H1 (cell line): Measurements from ENCODE around the gene WIPF1. TPM values are rescaled to one million over a fixed set of nuclear protein-coding genes. Genes with fewer than 3 reads are reported as not detected.

Experiments
- CTCF ChIA-PET: fragments of 300-600 bp; sonication (Branson Sonifier 250); formaldehyde crosslinking; loops from one replicate; lab custom pipeline; 2021; ENCODE audit not compliant: partially characterized antibody; lab: Charles Lee
- POLR2A ChIA-PET: fragments of 300-600 bp; sonication (Branson Sonifier 250); formaldehyde crosslinking; loops from one replicate; lab custom pipeline; 2021; ENCODE audit warnings: inconsistent platforms; ENCODE audit not compliant: partially characterized antibody; lab: Charles Lee
- DNase-seq, 2 experiments: peaks; one replicate each; pipeline versions ENCODE4 v3.0.0 to v3.0.0-alpha.2; 2010 to 2022; ENCODE audit warnings: low spot score in 2 of 2, low read depth in 1 of 2, mixed read lengths in 1 of 2
- FAIRE-seq: peaks from 2 replicates; lab custom pipeline; 2011; peaks lifted over from hg19 to GRCh38; lab: Jason Lieb, UNC
- H2AFZ ChIP-seq: 2 replicates; pipeline ENCODE4 v1.8.1; 2012; ENCODE audit warnings: low read length, inconsistent platforms
- H2AK5ac ChIP-seq: 2 replicates; pipeline ENCODE4 v1.6.1; 2013; ENCODE audit warnings: low read depth, low read length
- H2BK120ac ChIP-seq: replicated peaks from 2 replicates; pipeline ENCODE3; 2013; ENCODE audit warnings: low read depth, low read length, inconsistent platforms
- H2BK12ac ChIP-seq: 2 replicates; pipeline ENCODE4 v1.6.1; 2013; ENCODE audit warnings: low read depth, low read length
- H2BK15ac ChIP-seq: 2 replicates; pipeline ENCODE4 v1.6.1; 2013; ENCODE audit warnings: low read length
- H2BK20ac ChIP-seq: 2 replicates; pipeline ENCODE4 v1.6.1; 2013; ENCODE audit warnings: low read length
- H2BK5ac ChIP-seq: 2 replicates; pipeline ENCODE4 v1.6.1; 2013; ENCODE audit warnings: low read depth, low read length
- H3K14ac ChIP-seq: 2 replicates; pipeline ENCODE4 v1.6.1; 2013; ENCODE audit warnings: inconsistent platforms; ENCODE audit not compliant: insufficient read length
- H3K18ac ChIP-seq: 2 replicates; pipeline ENCODE4 v1.6.1; 2013; ENCODE audit warnings: low read length; ENCODE audit errors: extremely low read depth
- H3K23ac ChIP-seq: 2 replicates; pipeline ENCODE4 v1.6.1; 2013; ENCODE audit warnings: inconsistent platforms; ENCODE audit not compliant: insufficient read length
- H3K23me2 ChIP-seq: 2 replicates; pipeline ENCODE4 v1.6.1; 2013; ENCODE audit warnings: low read depth, low read length
- H3K27ac ChIP-seq: 2 replicates; pipeline ENCODE4 v1.6.1; 2011; ENCODE audit warnings: low read depth, low read length, inconsistent platforms
- H3K27me3 ChIP-seq, 4 experiments: replicated peaks in 1 of 4; 1 replicate in 1 of 4; 2 replicates in 3 of 4; pipeline versions ENCODE4 v1.6.1 to v1.8.1; 2011 to 2013; ENCODE audit warnings: low read length in 3 of 4, mild to moderate bottlenecking in 3 of 4, inconsistent platforms in 2 of 4, mixed read lengths in 2 of 4, moderate library complexity in 1 of 4; ENCODE audit not compliant: control insufficient read depth in 3 of 4, insufficient read depth in 3 of 4; ENCODE audit errors: extremely low read depth in 1 of 4
- H3K36me3 ChIP-seq, 4 experiments: 2 replicates each; pipeline versions ENCODE4 v1.6.1 to v1.8.1; 2011 to 2013; ENCODE audit warnings: mild to moderate bottlenecking in 4 of 4, low read length in 3 of 4, moderate library complexity in 2 of 4, control low read depth in 1 of 4, inconsistent platforms in 1 of 4; ENCODE audit not compliant: insufficient read depth in 4 of 4, control insufficient read depth in 2 of 4
- H3K4ac ChIP-seq: replicated peaks from 2 replicates; pipeline ENCODE3; 2013; ENCODE audit warnings: low read length, low read depth, mixed read lengths, inconsistent platforms; ENCODE audit not compliant: insufficient read length
- H3K4me1 ChIP-seq, 4 experiments: replicated peaks in 1 of 4; 1 replicate in 1 of 4; 2 replicates in 3 of 4; pipeline versions ENCODE4 v1.6.1 to v1.8.1; 2011 to 2013; ENCODE audit warnings: low read length in 3 of 4, inconsistent platforms in 2 of 4, mixed read lengths in 1 of 4; ENCODE audit not compliant: insufficient read depth in 4 of 4, control insufficient read depth in 3 of 4
- H3K4me2 ChIP-seq, 2 experiments: 2 replicates each; pipeline versions ENCODE4 v1.6.1 to v1.8.1; 2011 to 2013; ENCODE audit warnings: low read depth in 2 of 2, low read length in 2 of 2, control low read depth in 1 of 2, inconsistent platforms in 1 of 2, mild to moderate bottlenecking in 1 of 2; ENCODE audit not compliant: insufficient read depth in 1 of 2
- H3K4me3 ChIP-seq, 4 experiments: fragments of 200-600, 300-600 bp in 1 of 4; sonication (generic), shearing (Covaris generic), sonication (Bioruptor Twin) in 1 of 4; 2 replicates each; pipeline versions ENCODE4 v1.5.1 to v1.8.1; 2011 to 2016; ENCODE audit warnings: low read length in 4 of 4, low read depth in 3 of 4, control low read depth in 2 of 4, inconsistent platforms in 2 of 4, mild to moderate bottlenecking in 2 of 4, mixed read lengths in 1 of 4, moderate library complexity in 1 of 4; ENCODE audit not compliant: insufficient read depth in 2 of 4; ENCODE audit errors: extremely low read depth in 1 of 4
- H3K56ac ChIP-seq: replicated peaks from 2 replicates; pipeline ENCODE3; 2013; ENCODE audit warnings: low read depth, mild to moderate bottlenecking, mixed read lengths, low read length, inconsistent platforms; ENCODE audit not compliant: insufficient read length
- H3K79me1 ChIP-seq: 2 replicates; pipeline ENCODE4 v1.6.1; 2013; ENCODE audit warnings: low read depth, low read length, control low read depth
- H3K79me2 ChIP-seq, 2 experiments: 2 replicates each; pipeline versions ENCODE4 v1.6.1 to v1.8.1; 2012 to 2013; ENCODE audit warnings: low read length in 2 of 2, mild to moderate bottlenecking in 2 of 2, inconsistent platforms in 1 of 2; ENCODE audit not compliant: insufficient read depth in 2 of 2, control insufficient read depth in 1 of 2
- H3K9ac ChIP-seq, 4 experiments: replicated peaks in 1 of 4; 1 replicate in 1 of 4; 2 replicates in 3 of 4; pipeline versions ENCODE4 v1.6.1 to v1.8.1; 2011 to 2013; ENCODE audit warnings: low read depth in 3 of 4, low read length in 3 of 4, control low read depth in 2 of 4, mild to moderate bottlenecking in 2 of 4, moderate library complexity in 2 of 4, inconsistent platforms in 1 of 4; ENCODE audit errors: extremely low read depth in 1 of 4
- H3K9me3 ChIP-seq, 2 experiments: 2 replicates each; pipeline versions ENCODE4 v1.6.1 to v1.8.1; 2012 to 2013; ENCODE audit warnings: mild to moderate bottlenecking in 2 of 2, moderate library complexity in 2 of 2, control low read depth in 1 of 2, inconsistent platforms in 1 of 2, low read depth in 1 of 2, low read length in 1 of 2, mixed read lengths in 1 of 2; ENCODE audit not compliant: insufficient read depth in 2 of 2
- H4K20me1 ChIP-seq, 2 experiments: replicated peaks in 1 of 2; 2 replicates each; pipeline versions ENCODE3 to v1.8.1; 2011 to 2013; ENCODE audit warnings: inconsistent platforms in 2 of 2, low read length in 2 of 2, mild to moderate bottlenecking in 1 of 2; ENCODE audit not compliant: insufficient read depth in 2 of 2, control insufficient read depth in 1 of 2
- H4K5ac ChIP-seq: 2 replicates; pipeline ENCODE4 v1.6.1; 2013; ENCODE audit warnings: low read length, low read depth, mixed read lengths, inconsistent platforms; ENCODE audit not compliant: insufficient read length
- H4K8ac ChIP-seq: 2 replicates; pipeline ENCODE4 v1.8.0; 2013; ENCODE audit warnings: mild to moderate bottlenecking, moderate library complexity, low read length, inconsistent platforms; ENCODE audit not compliant: insufficient read depth; ENCODE audit errors: extremely low read depth
- H4K91ac ChIP-seq: replicated peaks from 2 replicates; pipeline ENCODE3; 2013; ENCODE audit warnings: low read length, mixed read lengths, inconsistent platforms; ENCODE audit not compliant: insufficient read length
- CBX8 ChIP-seq: fragments of 300-800, 300-1000 bp; sonication (generic); IDR thresholded peaks from 2 replicates; pipeline ENCODE4 v1.7.1; 2016; ENCODE audit warnings: low read depth, low read length, borderline replicate concordance
- CREB1 ChIP-seq: IDR thresholded peaks from 2 replicates; pipeline ENCODE4 v1.6.1; 2012; ENCODE audit warnings: inconsistent platforms
- GTF2F1 ChIP-seq: IDR thresholded peaks from 2 replicates; pipeline ENCODE4 v1.6.1; 2012; ENCODE audit warnings: low read depth, low read length, improper control_type of control experiment, borderline replicate concordance
- JUND ChIP-seq: IDR thresholded peaks from 2 replicates; pipeline ENCODE4 v1.6.1; 2011; ENCODE audit warnings: mild to moderate bottlenecking, improper control_type of control experiment, low read length
- MAFK ChIP-seq: IDR thresholded peaks from 2 replicates; pipeline ENCODE4 v1.6.1; 2012; ENCODE audit warnings: low read depth, mild to moderate bottlenecking, improper control_type of control experiment, low read length
- MAX ChIP-seq: IDR thresholded peaks from 2 replicates; pipeline ENCODE4 v1.6.1; 2012; ENCODE audit warnings: inconsistent platforms
- POLR2A ChIP-seq, 2 experiments: IDR thresholded peaks; 1 replicate in 1 of 2; 2 replicates in 1 of 2; pipeline ENCODE4 v1.6.1; 2011; ENCODE audit warnings: low read depth in 2 of 2, low read length in 2 of 2, mild to moderate bottlenecking in 2 of 2; ENCODE audit errors: control extremely low read depth in 1 of 2
- RXRA ChIP-seq: IDR thresholded peaks from 2 replicates; pipeline ENCODE4 v1.6.1; 2011; ENCODE audit warnings: low read depth, mild to moderate bottlenecking, low read length, moderate library complexity; ENCODE audit not compliant: insufficient read depth
- SIN3A ChIP-seq, 2 experiments: IDR thresholded peaks in 1 of 2; conservative IDR thresholded peaks in 1 of 2; 2 replicates each; pipeline ENCODE4 v1.6.1; 2011 to 2012; ENCODE audit warnings: low read length in 2 of 2, improper control_type of control experiment in 1 of 2, low read depth in 1 of 2, mild to moderate bottlenecking in 1 of 2
- TAF7 ChIP-seq: optimal IDR thresholded peaks from 2 replicates; pipeline ENCODE3; 2011; ENCODE audit warnings: low read depth, mild to moderate bottlenecking, inconsistent platforms, low read length, moderate library complexity, borderline replicate concordance
- WGBS, 2 experiments: shearing (Covaris generic) in 1 of 2; methylation state at CpG; one replicate each; pipeline versions ENCODE4 v1.1.6 to v1.1.7; 2013 to 2015; ENCODE audit warnings: low lambda C conversion rate in 2 of 2, mixed read lengths in 2 of 2, inconsistent platforms in 1 of 2, low coverage in 1 of 2, missing lambda C conversion rate in 1 of 2; ENCODE audit not compliant: insufficient replicate concordance in 2 of 2, insufficient coverage in 1 of 2, insufficient read length in 1 of 2; ENCODE audit errors: extremely low coverage in 1 of 2, missing lambda C conversion rate in 1 of 2; 5-methylcytosine and 5-hydroxymethylcytosine counted together
- polyA plus RNA-seq, 7 experiments: library from polyadenylated mRNA; depleted of rRNA in 3 of 7; stranded (reverse) in 5 of 7; unstranded in 2 of 7; fragments of >200 nt in 5 of 7; fragments of 200-250 nt in 2 of 7; gene quantifications; 1 replicate in 5 of 7; 2 replicates in 1 of 7; 4 replicates in 1 of 7; pipeline versions ENCODE4 v1.2.1 to v1.2.3, GENCODE V29; 2011 to 2013; ENCODE audit warnings: missing spikeins in 2 of 7, mixed read lengths in 2 of 7
- total RNA-seq: library from RNA; stranded (reverse); fragmentation: NEBNext Ultra II Directional; extraction: Animal tissue kit (Norgen Biotek cat#: 25700); gene quantifications from 2 replicates; pipeline ENCODE4 v1.2.1, GENCODE V29; 2021
- TF ChIP-seq, protein P1 (sequence below): IDR thresholded peaks from 2 replicates; pipeline ENCODE4 v1.6.1; 2012; ENCODE audit warnings: low read length, inconsistent platforms
- TF ChIP-seq, protein P2 (sequence below): IDR thresholded peaks from 2 replicates; pipeline ENCODE4 v1.6.1; 2011; ENCODE audit warnings: low read length, improper control_type of control experiment

WIPF1 gene
- total and polyA plus RNA-seq, 2 of the 8 experiments (the other 6 are each of a cell fraction or from before 2014, with no cell fraction given) = 4.7 to 5.2 TPM

- no peaks in the 10 kb centered on the region for H3K79me2 ChIP-seq
- H2BK20ac ChIP-seq = no peak overlapping the region
- no peak overlapping the region for H3K4me2 ChIP-seq
- no peak overlapping the region for H3K14ac ChIP-seq
- H4K8ac ChIP-seq = no peak overlapping the region
- H3K4me3 ChIP-seq = no peak overlapping the region
- no peak overlapping the region for H4K91ac ChIP-seq
- H2BK15ac ChIP-seq = no peak overlapping the region
- no peak overlapping the region for H2AK5ac ChIP-seq
- H3K27ac ChIP-seq = no peak overlapping the region
- no peaks in the 10 kb centered on the region for H3K23me2 ChIP-seq
- WGBS, 2 experiments = 71% methylated on average over 4 of the region's 4 CpGs; no CpG with 5 or more reads in 1 of the 2 experiments
- DNase-seq (no peak), FAIRE-seq (no peak)
- ChIA-PET POLR2A (no interaction called here), CTCF (interaction anchor here (0.6 to 1.2 kb wide), 2 partner anchors 10 to 11 kb away, joined by 3 to 4 read pairs; no protein-coding TSS in a partner anchor)
- no peaks in the 10 kb centered on the region for H3K9me3 ChIP-seq
- no peak overlapping the region for H3K9ac ChIP-seq
- H3K56ac ChIP-seq = no peak overlapping the region
- H3K23ac ChIP-seq = no peak overlapping the region
- H4K20me1 ChIP-seq = no peaks in the 10 kb centered on the region
- no peak overlapping the region for H3K4ac ChIP-seq
- H2BK12ac ChIP-seq = no peak overlapping the region
- H2BK5ac ChIP-seq = no peak overlapping the region
- H3K36me3 ChIP-seq = no peaks in the 10 kb centered on the region; a peak in 1 of 8 replicates
- no peak overlapping the region for H2BK120ac ChIP-seq
- H3K18ac ChIP-seq = no peak overlapping the region
- peaks cover 2 to 18% (median 11%) of the 10 kb centered on the region in 4 experiments; a peak in 5 of 7 replicates for H3K4me1 ChIP-seq
- H3K27me3 ChIP-seq = no peaks in the 10 kb centered on the region
- H4K5ac ChIP-seq = no peak overlapping the region
- no peak overlapping the region for H2AFZ ChIP-seq
- no peaks in the 10 kb centered on the region for H3K79me1 ChIP-seq
- TF ChIP-seq, protein P1, sequence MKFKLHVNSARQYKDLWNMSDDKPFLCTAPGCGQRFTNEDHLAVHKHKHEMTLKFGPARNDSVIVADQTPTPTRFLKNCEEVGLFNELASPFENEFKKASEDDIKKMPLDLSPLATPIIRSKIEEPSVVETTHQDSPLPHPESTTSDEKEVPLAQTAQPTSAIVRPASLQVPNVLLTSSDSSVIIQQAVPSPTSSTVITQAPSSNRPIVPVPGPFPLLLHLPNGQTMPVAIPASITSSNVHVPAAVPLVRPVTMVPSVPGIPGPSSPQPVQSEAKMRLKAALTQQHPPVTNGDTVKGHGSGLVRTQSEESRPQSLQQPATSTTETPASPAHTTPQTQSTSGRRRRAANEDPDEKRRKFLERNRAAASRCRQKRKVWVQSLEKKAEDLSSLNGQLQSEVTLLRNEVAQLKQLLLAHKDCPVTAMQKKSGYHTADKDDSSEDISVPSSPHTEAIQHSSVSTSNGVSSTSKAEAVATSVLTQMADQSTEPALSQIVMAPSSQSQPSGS = no peak
- TF ChIP-seq MAFK (no peak), CREB1 (no peak), CBX8 (no peak), GTF2F1 (no peak), SIN3A (conservative IDR thresholded peaks at IDR 0.05 in 1 of 2, IDR thresholded peaks at IDR 0.05 in 1 of 2; ENCODE audit: low read depth in 1 of 2, low read length in 2 of 2) (no peak), MAX (no peak), RXRA (no peak), JUND (no peak), TAF7 (no peak), POLR2A (IDR thresholded peaks at IDR 0.05; ENCODE audit: control extremely low read depth in 1 of 2, low read depth in 2 of 2, low read length in 2 of 2) (no peak)
- TF ChIP-seq, protein P2, sequence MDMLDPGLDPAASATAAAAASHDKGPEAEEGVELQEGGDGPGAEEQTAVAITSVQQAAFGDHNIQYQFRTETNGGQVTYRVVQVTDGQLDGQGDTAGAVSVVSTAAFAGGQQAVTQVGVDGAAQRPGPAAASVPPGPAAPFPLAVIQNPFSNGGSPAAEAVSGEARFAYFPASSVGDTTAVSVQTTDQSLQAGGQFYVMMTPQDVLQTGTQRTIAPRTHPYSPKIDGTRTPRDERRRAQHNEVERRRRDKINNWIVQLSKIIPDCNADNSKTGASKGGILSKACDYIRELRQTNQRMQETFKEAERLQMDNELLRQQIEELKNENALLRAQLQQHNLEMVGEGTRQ = no peak
Observed at GRCh38 chr2:174590346-174590745, 7.3 kb downstream of the WIPF1 start.
